HG02943 (cell line): ENCODE data around the gene TCERG1L.

Experiments used
- ATAC-seq: cut with Tn5 transposase; IDR thresholded peaks from one replicate; pipeline ENCODE4 v1.9.1; 2021; ENCODE audit warnings: mild to moderate bottlenecking, low read depth, moderate library complexity; ENCODE audit not compliant: unreplicated experiment

The TCERG1L gene

GRCh38 chr10:131175891-131176290 lies 135.6 kb downstream of the TCERG1L start:
- ATAC-seq: no peak

- no peak for ATAC-seq
These were observed 136.6 kb downstream of the TCERG1L start for GRCh38 chr10:131174651-131175540.

DNA sequence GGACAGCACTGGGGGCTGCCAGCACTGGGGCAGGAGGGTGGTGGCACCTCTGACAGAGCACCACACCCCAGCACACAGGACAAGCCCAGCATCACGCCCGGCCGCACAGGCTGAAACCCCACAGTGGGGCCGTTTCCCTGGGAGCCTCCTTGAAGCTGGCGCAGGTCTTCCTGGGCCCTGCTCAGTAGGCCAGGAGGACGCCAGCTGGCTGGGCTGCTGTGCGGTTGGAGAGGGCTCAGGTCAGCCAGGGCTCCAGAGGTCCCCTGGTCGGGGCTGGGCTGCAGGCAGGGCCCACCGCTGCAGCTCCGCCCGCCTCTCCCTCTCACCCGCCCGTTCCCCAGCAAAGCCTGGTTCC lies 137.3 kb downstream of the TCERG1L start:
- no peak for ATAC-seq

- ATAC-seq: no peak
These were observed 137.9 kb downstream of the TCERG1L start for GRCh38 chr10:131173484-131174210.

- no peak for ATAC-seq
These were observed 139.1 kb downstream of the TCERG1L start for GRCh38 chr10:131172433-131172832.

DNA sequence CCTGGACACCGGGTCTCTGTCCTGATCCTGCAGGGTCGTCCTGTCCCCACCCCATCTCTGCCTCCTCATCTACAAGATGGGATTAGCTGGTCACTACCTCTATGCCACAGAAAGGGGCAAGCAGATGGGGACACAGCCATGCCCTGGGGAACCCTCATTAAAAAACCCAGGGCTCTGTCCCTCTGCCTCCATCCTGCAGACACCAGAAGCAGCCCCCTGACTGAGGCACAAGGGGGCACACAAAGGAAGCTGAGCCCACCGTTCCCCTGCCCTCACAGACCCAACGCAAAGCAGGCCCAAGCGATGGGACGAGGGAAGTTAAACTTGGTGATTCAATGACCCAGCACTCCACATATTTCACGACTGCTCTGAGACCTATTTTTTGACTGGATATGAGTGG lies 142.4 kb downstream of the TCERG1L start:
- no peak for ATAC-seq

GRCh38 chr10:131168238-131168875 lies 143.2 kb downstream of the TCERG1L start:
- ATAC-seq: no peak

GRCh38 chr10:131167036-131167860 lies 144.3 kb downstream of the TCERG1L start:
- no peak for ATAC-seq

DNA sequence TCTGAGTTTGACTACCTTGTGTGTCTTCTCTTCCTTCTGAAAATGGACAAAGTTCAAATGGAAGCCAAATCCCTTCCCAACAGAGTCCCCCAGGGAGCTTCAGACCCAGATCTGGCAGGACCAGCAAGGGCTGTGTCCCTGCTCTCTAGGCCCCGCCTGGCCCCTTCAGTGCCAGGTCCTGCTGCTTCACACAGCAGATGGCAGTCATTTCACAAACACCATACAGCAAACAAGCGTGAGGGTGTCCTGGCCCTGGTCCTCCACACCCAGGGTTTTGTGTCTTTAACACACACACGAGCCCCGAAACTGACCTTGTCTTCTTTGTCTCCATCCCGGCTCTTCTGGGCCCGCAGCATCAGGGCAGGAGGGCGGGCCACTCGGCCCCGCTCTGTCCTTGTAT lies 145.0 kb downstream of the TCERG1L start:
- no peak for ATAC-seq

GRCh38 chr10:131165092-131165491 lies 146.4 kb downstream of the TCERG1L start:
- no peak for ATAC-seq

DNA sequence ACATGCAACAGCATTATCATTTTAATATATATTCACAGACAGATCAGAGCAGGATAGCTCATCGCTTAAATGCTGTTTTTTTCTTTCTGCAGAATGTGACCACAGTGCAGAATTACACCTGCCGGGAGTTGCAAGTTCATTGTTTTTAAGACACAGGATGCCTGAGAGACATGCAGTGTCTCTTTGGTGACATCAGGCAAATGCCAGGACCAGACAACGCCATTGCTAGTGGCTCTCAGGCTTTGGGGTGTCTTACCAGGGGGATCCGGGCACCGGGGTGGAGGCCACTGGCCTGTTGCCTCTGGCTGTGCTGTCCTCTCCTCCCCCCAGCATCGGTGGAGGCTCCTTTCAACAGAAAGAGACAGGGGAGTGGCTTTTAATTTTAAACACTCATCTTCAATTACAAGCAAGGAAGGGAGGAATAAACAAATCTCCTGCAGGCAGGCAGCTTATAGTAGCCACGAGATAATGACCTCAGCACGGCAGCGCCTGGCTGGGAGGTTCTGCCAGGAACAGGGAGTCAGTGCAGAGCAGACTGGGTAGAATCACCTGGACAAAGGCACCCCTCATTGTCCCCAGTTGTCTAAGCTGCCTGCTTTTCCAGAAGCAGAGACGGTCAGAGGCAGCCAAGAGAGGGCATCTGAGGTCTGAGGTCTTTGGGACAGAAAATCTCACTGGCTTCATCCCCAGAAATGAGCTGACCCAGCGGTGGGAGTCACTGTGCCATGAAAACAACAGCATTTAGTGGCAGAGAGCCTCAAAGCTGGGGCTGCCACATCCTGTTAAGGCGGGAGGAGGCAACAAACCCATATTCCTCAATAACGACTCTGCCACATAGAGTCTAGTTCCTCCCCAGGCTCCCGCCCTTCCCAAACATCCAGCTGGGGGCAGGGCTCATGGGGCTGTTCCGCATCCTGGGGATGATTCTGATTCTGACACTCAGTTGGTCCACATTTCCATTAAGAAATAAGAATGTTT lies 148.4 kb downstream of the TCERG1L start:
- ATAC-seq: no peak

GRCh38 chr10:131162211-131162610 lies 149.3 kb downstream of the TCERG1L start:
- no peak for ATAC-seq

DNA sequence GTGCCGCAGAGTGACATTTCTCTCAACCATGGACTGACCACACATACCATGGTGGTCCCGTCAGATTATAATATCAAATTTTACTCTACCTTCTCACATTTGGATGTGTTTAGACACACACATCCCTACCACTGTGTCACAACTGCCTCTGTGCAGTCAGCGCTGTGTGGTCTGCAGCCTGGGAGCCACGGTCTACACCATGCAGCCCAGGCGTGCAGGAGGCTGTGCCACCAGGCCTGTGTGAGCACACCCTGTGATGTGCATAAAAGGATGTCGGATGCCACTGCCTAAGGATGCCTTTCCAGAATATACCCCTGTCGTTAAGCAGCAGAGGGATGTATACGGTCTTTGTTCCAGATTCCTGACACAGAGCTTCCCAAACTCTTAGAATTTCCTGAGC lies 150.4 kb downstream of the TCERG1L start:
- ATAC-seq: no peak

GRCh38 chr10:131160219-131160875 lies 151.2 kb downstream of the TCERG1L start:
- no peak for ATAC-seq

DNA sequence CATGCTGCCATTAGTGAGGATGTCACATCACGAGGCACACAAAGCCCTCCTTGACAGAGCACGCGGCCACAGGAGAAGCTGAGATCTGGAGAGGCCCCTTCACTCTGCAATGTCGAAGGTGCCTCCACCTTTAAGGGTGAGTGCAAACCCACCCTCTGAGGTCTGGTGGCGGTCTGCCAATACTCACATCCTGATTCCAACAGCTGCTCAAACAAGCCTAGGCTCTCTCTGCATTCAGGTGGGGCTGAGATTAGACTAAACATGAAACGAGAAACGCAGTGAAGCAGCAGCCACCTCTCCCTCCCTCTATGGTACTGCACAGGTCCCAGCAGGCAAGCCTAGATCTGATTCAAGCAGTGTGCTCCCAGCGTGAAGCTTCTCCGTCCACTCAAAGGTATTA lies 151.8 kb downstream of the TCERG1L start:
- ATAC-seq: no peak

GRCh38 chr10:131158695-131159094 lies 152.8 kb downstream of the TCERG1L start:
- no peak for ATAC-seq

GRCh38 chr10:131157899-131158298 lies 153.6 kb downstream of the TCERG1L start:
- no peak for ATAC-seq

GRCh38 chr10:131155876-131156230 lies 155.7 kb downstream of the TCERG1L start:
- no peak for ATAC-seq
